GM13976 (cell line): ENCODE results near the gene FRY.

Experiments used
- DNase-seq: peaks from one replicate; pipeline ENCODE4 v3.0.0; 2012; ENCODE audit warnings: low spot score
- in situ Hi-C: fragments of 300-500 bp; cut with MboI; formaldehyde crosslinking; loops from one replicate; pipeline ENCODE4 v1.12.0; 2022; ENCODE audit warnings: low sequenced_read_pairs, mixed read lengths, inconsistent platforms; ENCODE audit not compliant: unreplicated experiment
- TF ChIP-seq, protein P1 (sequence below): IDR thresholded peaks from 2 replicates; pipeline ENCODE4 v1.5.1; 2012; ENCODE audit warnings: borderline replicate concordance, mild to moderate bottlenecking; ENCODE audit not compliant: insufficient read depth; ENCODE audit errors: extremely low read depth, missing control alignments, control extremely low read depth

Gene FRY

GRCh38 chr13:32330441-32330840, 298.9 kb downstream of the FRY start:
- TF ChIP-seq, protein P1, sequence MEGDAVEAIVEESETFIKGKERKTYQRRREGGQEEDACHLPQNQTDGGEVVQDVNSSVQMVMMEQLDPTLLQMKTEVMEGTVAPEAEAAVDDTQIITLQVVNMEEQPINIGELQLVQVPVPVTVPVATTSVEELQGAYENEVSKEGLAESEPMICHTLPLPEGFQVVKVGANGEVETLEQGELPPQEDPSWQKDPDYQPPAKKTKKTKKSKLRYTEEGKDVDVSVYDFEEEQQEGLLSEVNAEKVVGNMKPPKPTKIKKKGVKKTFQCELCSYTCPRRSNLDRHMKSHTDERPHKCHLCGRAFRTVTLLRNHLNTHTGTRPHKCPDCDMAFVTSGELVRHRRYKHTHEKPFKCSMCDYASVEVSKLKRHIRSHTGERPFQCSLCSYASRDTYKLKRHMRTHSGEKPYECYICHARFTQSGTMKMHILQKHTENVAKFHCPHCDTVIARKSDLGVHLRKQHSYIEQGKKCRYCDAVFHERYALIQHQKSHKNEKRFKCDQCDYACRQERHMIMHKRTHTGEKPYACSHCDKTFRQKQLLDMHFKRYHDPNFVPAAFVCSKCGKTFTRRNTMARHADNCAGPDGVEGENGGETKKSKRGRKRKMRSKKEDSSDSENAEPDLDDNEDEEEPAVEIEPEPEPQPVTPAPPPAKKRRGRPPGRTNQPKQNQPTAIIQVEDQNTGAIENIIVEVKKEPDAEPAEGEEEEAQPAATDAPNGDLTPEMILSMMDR: no peak
- in situ Hi-C loops: no loop called here
- no peak for DNase-seq

DNA sequence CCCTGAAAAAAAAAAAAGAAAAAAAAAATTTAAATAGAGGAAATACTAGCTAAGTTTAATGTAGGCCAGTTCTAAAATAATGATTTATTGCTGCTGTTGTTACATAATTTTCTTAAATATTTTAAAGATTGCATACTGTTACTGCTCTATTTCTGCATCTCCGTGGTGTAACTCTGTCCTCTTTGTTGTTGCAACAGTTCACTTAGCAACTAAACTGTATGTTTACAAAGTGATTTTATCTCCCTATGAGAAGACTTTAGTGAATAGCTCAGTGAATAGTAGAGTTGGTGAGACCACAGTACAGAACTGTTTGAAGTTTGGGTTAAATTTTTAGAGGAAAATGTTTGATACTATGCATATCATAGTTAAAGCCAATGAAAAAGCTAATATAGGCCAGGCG, 303.1 kb downstream of the FRY start:
- TF ChIP-seq, protein P1: no peak
- in situ Hi-C loops: no loop called here
- DNase-seq: no peak

DNA sequence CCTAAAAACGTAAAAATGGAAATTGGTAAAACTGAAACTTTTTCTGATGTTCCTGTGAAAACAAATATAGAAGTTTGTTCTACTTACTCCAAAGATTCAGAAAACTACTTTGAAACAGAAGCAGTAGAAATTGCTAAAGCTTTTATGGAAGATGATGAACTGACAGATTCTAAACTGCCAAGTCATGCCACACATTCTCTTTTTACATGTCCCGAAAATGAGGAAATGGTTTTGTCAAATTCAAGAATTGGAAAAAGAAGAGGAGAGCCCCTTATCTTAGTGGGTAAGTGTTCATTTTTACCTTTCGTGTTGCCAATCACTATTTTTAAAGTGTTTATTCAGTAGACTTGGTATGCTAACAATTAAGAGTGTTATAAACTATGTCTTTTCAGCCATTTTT, 309.3 kb downstream of the FRY start:
- TF ChIP-seq, protein P1: no peak
- no peak for DNase-seq
- in situ Hi-C loops: no loop called here

DNA sequence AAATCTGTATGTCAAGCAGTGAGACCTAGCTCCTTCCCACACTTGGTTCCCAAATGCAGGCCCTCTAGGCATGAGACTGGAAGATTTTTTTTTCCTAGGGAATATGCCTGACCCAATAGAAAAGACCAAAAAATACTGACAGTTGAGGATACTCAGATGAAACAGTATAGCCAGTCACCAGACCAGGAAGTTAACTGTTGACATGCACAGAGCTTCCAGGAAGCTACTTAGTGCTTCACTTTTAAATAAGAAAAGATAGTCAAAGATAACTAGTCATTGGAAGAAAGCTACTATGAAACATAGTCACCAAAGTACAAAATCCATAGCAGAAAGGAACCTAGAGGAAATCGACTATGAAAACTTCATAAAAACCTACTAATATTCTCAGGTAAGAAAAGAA, 316.1 kb downstream of the FRY start:
- TF ChIP-seq, protein P1: no peak
- no peak for DNase-seq
- in situ Hi-C loops: no loop called here
